Activated naive CD4-positive, alpha-beta T cell treated with anti-CD3 and anti-CD28 coated beads, Interleukin-2, amount 50 U/mL, for 24 hours (primary cell): Measurements from ENCODE around the gene KLK7.

ENCODE experiments used
- H3K27ac Mint-ChIP-seq: one replicate; pipeline ENCODE4 v1.8.0; 2021; ENCODE audit warnings: mild to moderate bottlenecking, mixed read lengths
- H3K27me3 Mint-ChIP-seq: one replicate; pipeline ENCODE4 v1.8.0; 2021; ENCODE audit warnings: mixed read lengths
- H3K36me3 Mint-ChIP-seq: one replicate; pipeline ENCODE4 v1.8.0; 2021; ENCODE audit warnings: mixed read lengths
- H3K4me1 Mint-ChIP-seq: one replicate; pipeline ENCODE4 v1.8.0; 2021; ENCODE audit warnings: mixed read lengths
- H3K4me3 Mint-ChIP-seq: one replicate; pipeline ENCODE4 v1.8.0; 2021; ENCODE audit warnings: mild to moderate bottlenecking, mixed read lengths
- H3K9me3 Mint-ChIP-seq: one replicate; pipeline ENCODE4 v1.8.0; 2021; ENCODE audit warnings: mixed read lengths

The KLK7 gene

DNA sequence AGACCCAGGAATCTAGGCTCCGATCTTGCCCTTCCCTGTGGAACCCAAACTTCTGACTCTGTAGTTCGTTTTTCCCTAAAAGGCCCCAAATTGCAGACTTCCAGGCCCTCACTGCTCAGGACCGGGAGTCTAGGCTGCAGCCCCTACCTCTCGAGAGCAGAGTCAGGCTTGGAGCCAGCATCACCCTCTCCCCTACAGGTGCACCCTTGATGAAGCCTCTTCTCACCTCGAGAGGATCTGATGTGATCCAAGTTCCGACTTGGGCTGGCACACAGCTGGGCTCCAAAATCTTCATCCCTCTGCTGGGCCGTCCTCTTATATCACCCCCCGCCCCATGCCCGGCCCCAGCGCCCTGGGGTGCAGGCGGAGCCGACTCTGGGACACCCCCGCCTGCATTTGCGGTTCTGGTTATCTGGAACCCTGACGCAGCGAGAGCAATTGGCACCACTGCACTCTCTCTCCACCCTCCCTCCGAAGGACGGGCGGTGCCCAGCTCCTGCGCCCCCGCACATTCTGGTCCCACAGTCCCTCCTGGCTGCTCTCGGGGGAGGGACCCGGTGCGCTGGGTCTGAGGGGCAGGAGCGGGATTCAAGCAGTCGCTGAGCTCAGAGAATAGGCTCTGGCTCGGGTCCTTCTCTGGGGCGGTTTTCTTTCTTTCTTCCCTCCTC is at the start of gene KLK7:
Gene KLK7, minus strand, starts transcription at position 293 of the 668 bp plus-strand sequence. CDS start 1,518 bp downstream, outside the sequence.
- H3K4me1 Mint-ChIP-seq, result no peaks in the 10 kb centered on the region
- H3K27me3 Mint-ChIP-seq, result peaks cover 33% of the 10 kb centered on the region
- H3K27ac Mint-ChIP-seq, result no peak within 1 kb of the TSS
- H3K36me3 Mint-ChIP-seq, result no peaks in the 10 kb centered on the region
- H3K4me3 Mint-ChIP-seq, result no peak within 1 kb of the TSS
- H3K9me3 Mint-ChIP-seq, result no peaks in the 10 kb centered on the region

DNA sequence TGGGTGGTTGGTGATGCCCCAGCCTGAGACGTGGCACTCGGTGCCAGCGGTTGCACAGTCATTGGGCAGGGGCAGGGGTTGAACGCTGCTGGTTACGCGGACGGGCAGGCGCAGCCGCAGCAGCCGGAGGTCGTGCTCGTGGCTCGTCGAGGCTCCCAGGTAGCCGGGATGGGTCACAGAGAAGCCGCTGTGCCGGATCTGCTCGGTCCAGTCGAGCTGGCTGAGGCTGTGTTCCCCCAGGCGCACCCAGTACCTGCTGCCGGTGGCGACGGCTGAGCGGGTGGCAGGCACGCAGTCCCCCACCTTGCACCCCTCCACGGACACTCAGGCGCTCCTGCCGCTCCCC is 48.1 kb upstream of the KLK7 start:
- no peaks in the 10 kb centered on the region for H3K36me3 Mint-ChIP-seq
- no peaks in the 10 kb centered on the region for H3K4me1 Mint-ChIP-seq
- H3K27ac Mint-ChIP-seq, result no peak overlapping the region
- peaks cover 27% of the 10 kb centered on the region for H3K27me3 Mint-ChIP-seq
- no peaks in the 10 kb centered on the region for H3K9me3 Mint-ChIP-seq
- H3K4me3 Mint-ChIP-seq, result no peak overlapping the region

DNA sequence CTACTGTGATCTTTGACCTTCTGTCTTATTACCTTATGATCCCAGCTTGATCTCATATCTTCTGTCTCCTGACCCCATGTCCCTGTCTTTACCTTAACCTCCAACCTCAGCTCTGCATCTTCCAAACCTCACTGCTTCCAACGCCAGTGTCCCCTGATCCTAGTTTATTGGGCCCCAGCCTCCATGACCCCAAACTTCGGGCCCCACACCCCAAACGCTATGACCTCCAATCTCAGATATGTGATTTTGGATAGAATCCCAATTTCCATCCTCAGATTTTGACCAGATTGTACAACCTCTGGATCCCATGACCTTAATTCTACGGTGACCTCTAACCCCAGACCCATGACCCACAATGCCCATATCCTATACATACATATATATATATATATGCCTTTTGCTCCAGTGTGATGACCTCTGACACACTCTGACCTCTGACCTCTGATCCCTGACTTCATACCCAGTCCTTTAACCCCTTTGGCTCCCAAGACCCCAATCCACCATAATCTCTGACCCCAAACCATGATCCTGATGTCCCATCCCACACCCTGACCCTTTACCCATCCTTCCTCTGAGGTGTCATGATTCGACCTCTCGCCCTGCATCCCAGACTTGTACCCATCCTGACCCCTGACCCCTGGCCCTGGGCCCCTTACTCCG is 47.6 kb upstream of the KLK7 start:
- H3K27ac Mint-ChIP-seq, result peak overlapping the region; percentile 64
- H3K4me3 Mint-ChIP-seq, result no peak overlapping the region
- H3K36me3 Mint-ChIP-seq, result no peaks in the 10 kb centered on the region
- H3K9me3 Mint-ChIP-seq, result no peaks in the 10 kb centered on the region
- no peaks in the 10 kb centered on the region for H3K4me1 Mint-ChIP-seq
- H3K27me3 Mint-ChIP-seq, result peaks cover 29% of the 10 kb centered on the region

- Mint-ChIP-seq H3K4me3 (no peak overlapping the region), H3K27me3 (peaks cover 29% of the 10 kb centered on the region), H3K27ac (no peak overlapping the region), H3K4me1 (no peaks in the 10 kb centered on the region), H3K9me3 (no peaks in the 10 kb centered on the region), H3K36me3 (no peaks in the 10 kb centered on the region)
Measured at GRCh38 chr19:51030631-51031030, 46.9 kb upstream of the KLK7 start.

DNA sequence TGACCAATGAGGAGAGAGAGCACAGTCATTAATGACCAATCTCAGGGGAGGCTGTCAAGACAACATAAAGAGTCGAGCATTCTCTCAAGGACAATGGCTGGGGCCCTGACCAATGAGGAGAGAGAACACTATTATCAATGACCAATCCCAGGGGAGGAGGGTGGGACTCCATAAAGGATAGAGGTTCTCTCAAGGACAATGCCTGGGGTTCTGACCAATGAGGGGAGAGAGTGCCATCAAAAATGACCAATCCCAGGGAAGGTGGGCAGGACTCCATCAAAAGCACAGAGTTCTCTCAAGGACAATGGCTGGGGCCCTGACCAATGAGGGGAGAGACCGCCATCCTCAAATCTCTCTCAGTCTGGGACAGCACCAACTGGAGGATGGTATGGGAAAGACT is 46.0 kb upstream of the KLK7 start:
- Mint-ChIP-seq H3K4me1 (no peaks in the 10 kb centered on the region), H3K9me3 (no peaks in the 10 kb centered on the region), H3K4me3 (no peak overlapping the region), H3K36me3 (no peaks in the 10 kb centered on the region), H3K27me3 (peaks cover 33% of the 10 kb centered on the region), H3K27ac (no peak overlapping the region)

- H3K27me3 Mint-ChIP-seq, result peaks cover 28% of the 10 kb centered on the region
- no peak overlapping the region for H3K4me3 Mint-ChIP-seq
- no peaks in the 10 kb centered on the region for H3K36me3 Mint-ChIP-seq
- H3K4me1 Mint-ChIP-seq, result no peaks in the 10 kb centered on the region
- no peaks in the 10 kb centered on the region for H3K9me3 Mint-ChIP-seq
- H3K27ac Mint-ChIP-seq, result no peak overlapping the region
Measured at GRCh38 chr19:51027873-51028272, 44.2 kb upstream of the KLK7 start.

- H3K36me3 Mint-ChIP-seq, result no peaks in the 10 kb centered on the region
- no peak overlapping the region for H3K4me3 Mint-ChIP-seq
- H3K27ac Mint-ChIP-seq, result no peak overlapping the region
- no peaks in the 10 kb centered on the region for H3K9me3 Mint-ChIP-seq
- H3K27me3 Mint-ChIP-seq, result peaks cover 28% of the 10 kb centered on the region
- no peaks in the 10 kb centered on the region for H3K4me1 Mint-ChIP-seq
Measured at GRCh38 chr19:51027126-51027806, 43.5 kb upstream of the KLK7 start.

GRCh38 chr19:51026554-51026831 is 42.8 kb upstream of the KLK7 start, which contains the start of gene KLK11:
TSS of gene KLK11 (minus strand) at chr19:51026616. CDS start at chr19:51025631, 985 bp downstream.
- Mint-ChIP-seq H3K27ac (no peak within 1 kb of the TSS), H3K9me3 (no peaks in the 10 kb centered on the region), H3K36me3 (no peaks in the 10 kb centered on the region)

DNA sequence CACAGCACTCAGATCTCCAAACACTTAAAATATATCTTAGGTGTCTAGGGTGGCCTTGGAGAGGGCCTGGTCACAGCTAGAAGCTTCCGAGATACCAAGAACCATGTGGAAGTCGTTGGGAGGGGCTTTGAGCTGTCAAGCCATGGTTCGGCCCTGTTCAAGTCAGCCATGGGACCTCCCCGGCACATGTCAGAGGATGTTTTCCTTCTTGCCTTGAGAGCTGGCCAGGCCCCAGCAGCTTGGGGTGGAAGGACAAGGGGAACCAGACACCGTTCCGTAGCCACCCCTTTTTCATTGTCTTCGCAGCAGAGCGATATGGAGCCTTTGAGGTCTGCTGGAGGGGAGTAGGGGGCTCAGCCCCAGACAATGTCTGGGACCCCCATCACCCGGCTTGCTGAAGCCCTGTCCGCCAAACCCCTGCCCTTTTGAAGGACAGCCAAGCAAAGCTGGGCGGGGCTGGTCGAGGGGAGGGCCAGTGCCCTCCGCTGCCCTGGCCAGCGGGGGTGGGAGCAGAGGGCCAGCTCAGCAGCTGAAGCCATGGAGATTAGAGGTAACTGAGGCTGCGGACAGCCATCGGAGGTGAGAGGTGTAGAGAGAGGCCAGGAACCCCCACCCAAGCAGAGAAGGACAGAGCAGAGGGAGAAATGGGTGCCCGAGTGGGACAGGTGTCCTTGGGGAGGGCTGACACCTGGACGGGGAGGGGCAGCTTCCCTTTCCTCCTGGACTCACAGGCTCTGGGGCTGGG is 42.3 kb upstream of the KLK7 start:
- Mint-ChIP-seq H3K36me3 (no peaks in the 10 kb centered on the region), H3K4me3 (no peak overlapping the region), H3K27ac (no peak overlapping the region), H3K9me3 (no peaks in the 10 kb centered on the region), H3K27me3 (peaks cover 22% of the 10 kb centered on the region), H3K4me1 (no peaks in the 10 kb centered on the region)

More at GRCh38 chr19:51026554-51026831, 42.8 kb upstream of the KLK7 start, which contains the start of gene KLK11:
- H3K4me3 Mint-ChIP-seq, result no peak within 1 kb of the TSS
- no peaks in the 10 kb centered on the region for H3K4me1 Mint-ChIP-seq
- peaks cover 27% of the 10 kb centered on the region for H3K27me3 Mint-ChIP-seq

DNA sequence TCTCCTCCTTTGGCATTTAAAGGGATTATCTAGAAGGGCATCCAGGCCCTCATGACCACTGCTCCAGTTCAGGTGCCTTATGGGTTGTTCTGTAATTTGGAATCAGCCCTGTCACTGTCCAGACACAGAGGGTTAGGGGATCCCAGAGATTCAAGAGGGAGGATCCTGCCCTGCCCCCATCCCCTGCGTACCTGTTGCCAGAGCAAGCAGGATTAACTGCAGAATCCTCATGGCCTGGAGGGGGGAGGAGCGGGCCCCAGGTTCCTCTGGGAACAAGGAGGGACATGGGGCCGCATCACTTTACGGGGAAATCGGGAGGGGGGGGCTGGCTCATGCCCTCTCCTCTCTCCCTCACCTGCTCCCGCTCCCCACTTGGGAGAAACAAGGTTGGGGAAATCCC is 41.7 kb upstream of the KLK7 start:
- Mint-ChIP-seq H3K27ac (no peak overlapping the region), H3K9me3 (no peaks in the 10 kb centered on the region), H3K4me1 (no peaks in the 10 kb centered on the region), H3K27me3 (peaks cover 20% of the 10 kb centered on the region), H3K36me3 (no peaks in the 10 kb centered on the region), H3K4me3 (no peak overlapping the region)

- Mint-ChIP-seq H3K36me3 (no peaks in the 10 kb centered on the region), H3K9me3 (no peaks in the 10 kb centered on the region), H3K4me1 (no peaks in the 10 kb centered on the region), H3K4me3 (no peak overlapping the region), H3K27ac (no peak overlapping the region), H3K27me3 (peaks cover 22% of the 10 kb centered on the region)
Measured at GRCh38 chr19:51024924-51025323, 41.2 kb upstream of the KLK7 start.

- Mint-ChIP-seq H3K4me1 (no peaks in the 10 kb centered on the region), H3K9me3 (no peaks in the 10 kb centered on the region), H3K27me3 (peaks cover 17% of the 10 kb centered on the region), H3K4me3 (no peak overlapping the region), H3K36me3 (no peaks in the 10 kb centered on the region), H3K27ac (no peak overlapping the region)
Measured at GRCh38 chr19:51023946-51024345, 40.2 kb upstream of the KLK7 start.

DNA sequence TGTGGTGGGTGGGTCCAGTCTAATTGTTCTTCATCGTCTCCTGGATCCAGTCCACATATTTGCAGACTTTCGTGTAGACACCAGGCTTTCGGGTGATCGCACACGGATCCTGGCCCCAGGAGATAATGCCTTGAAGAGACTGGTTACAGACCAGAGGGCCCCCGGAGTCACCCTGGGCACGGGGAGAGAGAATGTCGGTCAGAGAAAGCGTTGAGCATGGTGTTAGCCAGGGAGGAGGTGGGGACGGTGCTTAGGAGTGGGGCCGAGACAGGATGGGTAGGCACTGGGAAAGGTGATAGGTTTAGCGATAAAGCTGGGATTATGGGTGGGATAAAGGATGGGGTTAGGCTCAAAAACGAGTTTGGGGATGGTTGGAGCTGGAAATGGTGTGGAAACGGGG is 38.8 kb upstream of the KLK7 start:
- H3K27me3 Mint-ChIP-seq, result peaks cover 22% of the 10 kb centered on the region
- H3K27ac Mint-ChIP-seq, result no peak overlapping the region
- peaks cover 2% of the 10 kb centered on the region for H3K36me3 Mint-ChIP-seq
- no peaks in the 10 kb centered on the region for H3K9me3 Mint-ChIP-seq
- H3K4me3 Mint-ChIP-seq, result no peak overlapping the region
- peaks cover 8% of the 10 kb centered on the region for H3K4me1 Mint-ChIP-seq

DNA sequence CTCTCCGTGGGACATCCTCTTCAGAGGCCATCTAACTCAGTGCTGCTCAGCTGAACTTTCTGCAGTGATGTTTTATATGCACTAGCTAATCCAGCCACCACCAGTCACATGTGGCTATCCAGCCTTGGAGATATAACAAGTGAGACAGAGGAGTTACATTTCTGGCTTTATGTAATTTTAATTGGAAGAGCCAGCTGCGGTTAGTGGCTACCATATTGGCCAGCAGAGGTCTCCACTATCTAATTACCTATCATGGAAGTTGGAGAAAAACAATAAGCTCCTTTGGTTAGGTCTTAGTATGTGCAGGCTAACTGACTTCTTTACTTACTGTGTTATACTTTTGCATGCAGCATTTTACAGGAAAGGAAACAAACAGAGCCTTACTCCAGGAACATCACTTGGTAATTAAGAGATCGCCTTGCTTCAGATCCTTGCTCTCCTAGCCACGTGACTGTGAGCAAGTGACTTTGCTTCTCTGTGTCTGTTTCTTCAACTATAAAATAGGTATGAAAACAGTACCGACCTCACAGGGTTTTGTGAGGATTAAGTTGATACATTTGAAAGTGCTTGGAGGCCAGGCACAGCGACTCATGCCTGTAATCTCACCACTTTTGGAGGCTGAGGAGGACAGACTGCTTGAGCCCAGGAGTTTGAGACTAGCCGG is 37.4 kb upstream of the KLK7 start:
- no peaks in the 10 kb centered on the region for H3K9me3 Mint-ChIP-seq

GRCh38 chr19:51019544-51019925 is 35.8 kb upstream of the KLK7 start, which contains the start of gene KLK10:
TSS of gene KLK10 (minus strand) at chr19:51019709. CDS start at chr19:51019130, 579 bp downstream.
- Mint-ChIP-seq H3K27me3 (peaks cover 33% of the 10 kb centered on the region), H3K4me3 (peak within 1 kb of the TSS; percentile 23), H3K4me1 (peaks cover 17% of the 10 kb centered on the region), H3K9me3 (no peaks in the 10 kb centered on the region), H3K27ac (no peak within 1 kb of the TSS), H3K36me3 (peaks cover 2% of the 10 kb centered on the region)

More for the DNA sequence above, 37.4 kb upstream of the KLK7 start:
- Mint-ChIP-seq H3K4me3 (no peak overlapping the region), H3K36me3 (peaks cover 2% of the 10 kb centered on the region), H3K27ac (no peak overlapping the region), H3K27me3 (peaks cover 26% of the 10 kb centered on the region), H3K4me1 (peaks cover 17% of the 10 kb centered on the region)
